ENCODE measurements around the gene KDM6B.
"Not testable (repeated sequence)": the region's sequence is repeated elsewhere in the genome, so short reads cannot be mapped to it uniquely, and the experiment has no call there.

KDM6B gene, protein sequence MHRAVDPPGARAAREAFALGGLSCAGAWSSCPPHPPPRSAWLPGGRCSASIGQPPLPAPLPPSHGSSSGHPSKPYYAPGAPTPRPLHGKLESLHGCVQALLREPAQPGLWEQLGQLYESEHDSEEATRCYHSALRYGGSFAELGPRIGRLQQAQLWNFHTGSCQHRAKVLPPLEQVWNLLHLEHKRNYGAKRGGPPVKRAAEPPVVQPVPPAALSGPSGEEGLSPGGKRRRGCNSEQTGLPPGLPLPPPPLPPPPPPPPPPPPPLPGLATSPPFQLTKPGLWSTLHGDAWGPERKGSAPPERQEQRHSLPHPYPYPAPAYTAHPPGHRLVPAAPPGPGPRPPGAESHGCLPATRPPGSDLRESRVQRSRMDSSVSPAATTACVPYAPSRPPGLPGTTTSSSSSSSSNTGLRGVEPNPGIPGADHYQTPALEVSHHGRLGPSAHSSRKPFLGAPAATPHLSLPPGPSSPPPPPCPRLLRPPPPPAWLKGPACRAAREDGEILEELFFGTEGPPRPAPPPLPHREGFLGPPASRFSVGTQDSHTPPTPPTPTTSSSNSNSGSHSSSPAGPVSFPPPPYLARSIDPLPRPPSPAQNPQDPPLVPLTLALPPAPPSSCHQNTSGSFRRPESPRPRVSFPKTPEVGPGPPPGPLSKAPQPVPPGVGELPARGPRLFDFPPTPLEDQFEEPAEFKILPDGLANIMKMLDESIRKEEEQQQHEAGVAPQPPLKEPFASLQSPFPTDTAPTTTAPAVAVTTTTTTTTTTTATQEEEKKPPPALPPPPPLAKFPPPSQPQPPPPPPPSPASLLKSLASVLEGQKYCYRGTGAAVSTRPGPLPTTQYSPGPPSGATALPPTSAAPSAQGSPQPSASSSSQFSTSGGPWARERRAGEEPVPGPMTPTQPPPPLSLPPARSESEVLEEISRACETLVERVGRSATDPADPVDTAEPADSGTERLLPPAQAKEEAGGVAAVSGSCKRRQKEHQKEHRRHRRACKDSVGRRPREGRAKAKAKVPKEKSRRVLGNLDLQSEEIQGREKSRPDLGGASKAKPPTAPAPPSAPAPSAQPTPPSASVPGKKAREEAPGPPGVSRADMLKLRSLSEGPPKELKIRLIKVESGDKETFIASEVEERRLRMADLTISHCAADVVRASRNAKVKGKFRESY (N-terminal part only)

DNA sequence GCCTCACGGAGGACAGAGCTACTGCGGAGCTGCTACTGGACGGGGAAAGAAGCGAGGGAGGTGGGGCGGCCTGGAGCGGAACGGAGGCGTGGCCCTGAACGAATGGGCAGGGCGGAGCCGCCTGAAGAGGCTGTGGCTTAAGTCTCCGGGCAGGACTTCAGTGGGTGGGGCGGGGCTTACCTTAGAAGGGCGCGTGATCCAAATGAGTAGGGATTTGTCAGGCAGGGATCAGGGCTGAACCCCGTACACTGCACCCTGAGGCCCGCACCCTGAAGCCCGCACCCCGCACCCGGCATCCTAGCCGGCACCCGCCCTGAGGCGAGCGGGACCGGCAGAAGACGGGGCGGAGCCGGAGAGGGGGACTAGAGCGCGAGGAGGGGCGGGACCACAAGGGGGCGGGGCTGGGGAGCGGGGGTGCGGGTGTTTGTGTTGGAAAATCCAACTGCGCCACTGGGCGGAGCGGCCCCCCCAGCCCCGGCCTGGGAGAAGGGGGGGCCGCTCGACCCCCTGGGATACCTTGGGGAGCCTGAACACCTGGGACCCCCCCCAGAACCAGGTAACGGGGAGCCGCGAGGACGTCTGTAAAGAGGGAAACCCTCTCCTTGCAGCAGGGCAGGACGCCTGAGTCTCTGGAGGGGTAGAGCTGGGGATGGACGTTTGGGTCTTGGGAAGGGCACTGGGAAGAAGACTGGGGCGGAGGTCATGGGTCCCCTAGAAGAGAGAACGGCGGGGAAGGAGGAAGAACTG is at the start of gene KDM6B:
KDM6B (plus strand) TSS at position 423 of the 747 bp plus-strand sequence. CDS start 11,338 bp downstream, outside the sequence.
- peak; percentile 76 for DNase-seq

DNA sequence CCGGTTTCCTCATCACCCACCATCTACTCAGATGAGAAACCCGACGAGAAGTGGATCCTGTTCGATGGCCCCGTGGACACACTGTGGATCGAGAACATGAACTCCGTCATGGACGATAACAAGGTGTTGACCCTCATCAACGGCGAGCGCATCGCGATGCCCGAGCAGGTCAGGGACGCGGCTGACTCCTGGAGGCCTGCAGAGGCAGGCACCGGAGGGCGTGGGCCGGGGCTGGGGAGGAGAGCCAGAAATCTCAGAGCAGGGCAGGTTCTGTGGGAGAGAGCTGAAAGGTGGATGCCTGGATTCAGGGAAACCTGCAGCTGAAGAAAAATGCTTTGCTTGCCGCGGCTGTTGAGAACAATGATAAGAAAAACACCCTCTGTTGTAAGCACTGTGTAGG is 47.2 kb upstream of the KDM6B start:
- no peak for DNase-seq

DNA sequence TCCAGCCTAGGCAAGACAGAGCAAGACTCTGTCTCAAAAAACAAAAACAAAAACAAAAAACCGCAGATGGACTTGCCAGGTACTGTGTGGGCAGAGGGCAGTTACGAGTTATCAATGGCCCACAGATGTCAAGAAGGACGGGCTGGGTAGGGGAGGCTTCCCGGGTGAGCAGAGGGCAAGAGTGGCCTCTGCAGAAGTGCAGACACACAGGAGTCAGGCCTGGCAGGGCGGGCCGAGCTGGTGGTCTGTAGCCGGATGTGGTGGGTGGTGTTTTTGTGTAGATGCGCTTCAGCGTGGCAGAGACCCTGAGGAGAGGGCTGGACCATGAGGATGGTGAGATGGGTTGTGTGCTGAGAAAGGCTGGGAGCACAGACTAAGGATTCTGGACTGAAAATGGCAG is 44.9 kb upstream of the KDM6B start:
- no peak for DNase-seq

DNA sequence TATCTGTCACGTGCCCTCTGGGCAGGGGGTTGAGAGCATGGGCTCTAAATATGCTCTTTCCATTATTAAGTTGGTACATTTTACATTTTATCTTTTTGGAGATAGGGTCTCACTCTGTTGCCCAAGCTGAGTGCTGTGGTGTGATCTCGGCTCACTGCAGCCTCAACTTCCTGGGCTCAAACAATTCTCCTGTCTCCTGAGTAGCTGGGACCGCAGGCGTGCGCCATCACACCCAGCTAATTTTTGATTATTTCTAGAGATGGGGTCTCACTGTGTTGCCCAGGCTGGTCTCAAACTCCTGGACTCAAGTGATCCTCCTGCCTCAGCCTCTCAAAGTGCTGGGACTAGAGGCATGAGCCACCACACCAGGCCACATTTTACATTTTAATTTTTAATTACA is 43.9 kb upstream of the KDM6B start:
- no peak for DNase-seq

DNA sequence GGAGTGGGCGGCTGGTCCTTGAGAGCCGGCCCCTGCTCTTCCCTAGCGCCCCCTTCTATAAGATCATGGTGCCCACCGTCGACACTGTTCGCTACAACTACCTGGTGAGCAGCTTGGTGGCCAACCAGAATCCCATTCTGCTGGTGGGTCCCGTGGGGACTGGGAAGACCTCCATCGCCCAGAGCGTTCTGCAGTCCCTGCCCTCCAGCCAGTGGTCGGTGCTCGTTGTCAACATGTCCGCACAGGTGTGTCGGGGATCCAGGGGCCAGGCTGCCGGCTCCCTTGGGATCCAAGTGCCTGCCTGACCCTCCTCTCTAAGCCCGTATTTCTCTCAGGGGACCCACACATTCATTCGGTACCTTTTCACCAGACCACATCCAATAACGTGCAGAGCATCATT is 41.4 kb upstream of the KDM6B start:
- no peak for DNase-seq

DNA sequence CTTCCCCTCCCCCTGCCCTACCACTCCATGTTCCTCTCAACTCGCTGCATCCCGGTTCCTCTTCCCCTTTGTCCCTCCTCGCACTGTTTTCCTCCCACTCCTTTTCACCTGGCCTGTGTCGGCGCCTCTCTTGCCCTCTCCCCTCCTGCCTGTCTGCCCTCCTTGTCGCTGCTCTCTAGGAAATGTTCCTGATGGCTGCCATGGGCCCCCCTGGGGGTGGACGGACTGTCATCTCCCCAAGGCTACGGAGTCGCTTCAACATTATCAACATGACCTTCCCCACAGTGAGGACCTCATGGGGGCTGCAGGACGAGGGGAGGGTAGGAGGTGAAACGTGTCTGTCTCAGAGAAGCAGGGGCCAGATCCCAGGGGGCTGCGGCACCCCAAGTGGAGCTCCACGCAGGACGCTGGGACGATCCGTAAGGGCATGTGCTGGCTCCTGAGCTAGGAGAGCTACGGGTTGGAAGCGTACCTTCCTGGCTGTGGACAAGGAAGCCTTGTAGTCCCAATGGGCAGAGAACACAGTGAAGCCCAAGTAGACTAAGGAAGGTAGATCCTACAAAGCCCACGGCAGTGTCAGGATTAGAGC is 39.8 kb upstream of the KDM6B start:
- DNase-seq: no peak

DNA sequence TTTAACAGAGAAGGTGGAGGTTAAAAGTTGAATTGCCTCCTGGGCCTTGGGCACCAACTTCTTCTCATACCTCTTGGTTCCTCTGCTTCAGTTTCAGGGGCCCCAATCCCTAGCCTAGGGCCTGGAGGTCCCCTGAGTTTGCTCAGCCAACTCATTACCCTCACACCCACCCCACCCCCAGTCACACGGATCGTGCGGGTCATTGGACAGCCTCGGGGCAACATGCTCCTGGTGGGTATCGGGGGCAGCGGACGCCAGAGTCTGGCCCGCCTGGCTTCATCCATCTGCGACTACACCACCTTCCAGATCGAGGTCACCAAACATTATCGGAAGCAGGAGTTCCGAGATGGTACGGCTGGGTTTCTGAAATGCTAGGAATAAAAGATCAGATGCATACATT is 36.0 kb upstream of the KDM6B start:
- no peak for DNase-seq

DNA sequence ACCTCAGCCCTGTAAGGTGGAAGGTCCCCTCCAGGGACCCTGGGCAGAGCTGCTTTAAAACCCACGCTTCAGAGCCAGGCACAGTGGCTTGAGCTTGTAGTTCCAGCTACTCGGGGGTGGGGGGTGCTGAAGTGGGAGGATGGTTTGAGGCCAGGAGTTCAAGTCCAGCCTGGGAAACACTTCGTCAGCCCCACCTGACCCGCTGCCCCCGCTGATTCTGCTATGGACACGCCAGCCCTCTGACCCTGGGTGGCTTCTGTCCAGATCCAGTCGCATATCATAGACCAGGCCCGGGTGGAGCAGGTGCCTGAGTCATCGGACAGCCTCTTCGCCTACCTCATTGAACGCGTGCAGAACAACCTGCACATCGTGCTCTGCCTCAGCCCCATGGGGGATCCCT is 35.2 kb upstream of the KDM6B start:
- DNase-seq: no peak

DNA sequence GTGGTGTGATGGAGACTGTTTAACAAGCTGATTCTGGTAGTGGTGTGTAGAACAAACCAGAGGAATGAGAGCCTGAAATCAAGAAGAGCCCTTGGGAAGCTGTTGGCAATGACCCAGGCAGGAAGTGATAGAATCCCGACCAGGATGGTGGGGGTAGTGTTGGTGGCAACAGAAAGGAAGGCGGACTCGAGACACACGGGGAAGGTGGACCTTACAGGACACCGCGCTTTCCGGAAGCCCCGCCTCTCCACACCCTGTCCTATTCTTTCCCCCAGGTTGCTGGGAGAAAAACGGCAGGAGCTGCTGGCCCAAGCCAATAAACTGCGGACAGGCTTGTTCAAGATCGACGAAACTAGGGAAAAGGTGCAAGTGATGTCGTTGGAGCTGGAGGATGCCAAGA is 30.0 kb upstream of the KDM6B start:
- DNase-seq: no peak

DNA sequence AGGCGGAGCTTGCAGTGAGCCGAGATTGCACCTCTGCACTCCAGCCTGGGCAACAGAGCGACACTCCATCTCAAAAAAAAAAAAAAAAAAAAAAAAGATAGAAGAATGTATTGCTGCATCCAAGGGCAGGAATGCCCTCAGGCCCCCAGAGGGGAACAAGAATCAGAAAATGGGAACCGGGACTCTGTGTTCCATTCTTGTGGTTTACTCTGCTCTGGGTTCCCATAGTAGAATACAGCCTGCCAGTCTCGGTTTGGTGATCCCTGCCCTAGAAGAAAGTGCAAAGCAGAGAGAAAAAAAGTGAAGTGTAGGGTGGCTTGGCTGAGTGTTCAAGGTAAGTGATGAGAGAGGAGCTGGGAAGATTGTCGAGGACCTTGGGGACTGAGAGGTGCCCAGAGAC is 27.4 kb upstream of the KDM6B start:
- DNase-seq: no peak

DNA sequence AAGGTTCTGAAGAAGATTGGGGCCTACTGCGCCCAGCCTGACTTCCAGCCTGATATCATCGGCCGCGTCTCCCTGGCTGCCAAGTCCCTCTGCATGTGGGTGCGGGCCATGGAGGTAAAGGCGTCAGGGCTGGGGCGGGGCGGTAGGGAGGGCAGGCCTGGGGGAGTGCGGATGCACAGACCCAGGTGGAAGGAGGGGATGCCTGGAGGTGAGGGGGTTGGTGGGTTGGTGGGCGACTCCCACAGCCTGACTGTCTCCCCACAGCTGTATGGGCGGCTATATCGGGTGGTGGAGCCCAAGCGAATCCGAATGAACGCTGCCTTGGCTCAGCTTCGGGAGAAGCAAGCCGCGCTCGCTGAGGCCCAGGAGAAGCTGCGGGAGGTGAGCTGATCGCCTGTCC is 26.8 kb upstream of the KDM6B start:
- DNase-seq: no peak

DNA sequence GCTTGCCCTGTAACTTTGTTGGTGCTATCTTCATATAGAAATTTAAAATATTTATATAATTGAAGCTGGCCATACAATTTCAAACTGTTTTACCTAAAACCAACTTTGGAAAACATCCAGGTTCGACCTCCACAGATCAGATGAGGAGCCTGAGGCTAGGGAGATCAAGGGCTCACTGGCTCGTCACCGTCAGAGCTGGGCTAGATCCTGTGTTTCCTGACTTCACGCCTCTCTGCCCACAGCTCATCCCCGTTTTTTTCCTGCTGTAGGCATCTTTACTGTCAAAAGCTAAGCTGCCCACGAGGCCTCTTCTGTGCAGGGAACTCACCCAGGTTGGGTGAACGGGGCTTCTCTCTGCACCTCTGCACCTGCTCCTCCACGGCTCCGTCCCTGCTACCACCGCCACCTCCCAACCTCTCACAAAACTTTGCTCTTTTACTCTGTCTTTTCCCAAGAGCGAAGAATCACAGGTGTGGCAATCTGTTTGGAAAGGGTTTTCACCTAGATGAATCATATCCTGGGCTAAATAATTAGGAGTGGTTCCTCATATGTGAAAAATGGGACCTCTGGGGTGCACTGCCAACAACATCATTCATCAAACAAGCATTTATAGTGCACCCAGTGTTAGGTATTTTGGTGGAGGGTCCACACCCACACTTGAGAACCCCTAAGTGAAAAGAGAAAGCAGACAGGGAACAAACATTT is 24.8 kb upstream of the KDM6B start:
- DNase-seq: no peak

DNA sequence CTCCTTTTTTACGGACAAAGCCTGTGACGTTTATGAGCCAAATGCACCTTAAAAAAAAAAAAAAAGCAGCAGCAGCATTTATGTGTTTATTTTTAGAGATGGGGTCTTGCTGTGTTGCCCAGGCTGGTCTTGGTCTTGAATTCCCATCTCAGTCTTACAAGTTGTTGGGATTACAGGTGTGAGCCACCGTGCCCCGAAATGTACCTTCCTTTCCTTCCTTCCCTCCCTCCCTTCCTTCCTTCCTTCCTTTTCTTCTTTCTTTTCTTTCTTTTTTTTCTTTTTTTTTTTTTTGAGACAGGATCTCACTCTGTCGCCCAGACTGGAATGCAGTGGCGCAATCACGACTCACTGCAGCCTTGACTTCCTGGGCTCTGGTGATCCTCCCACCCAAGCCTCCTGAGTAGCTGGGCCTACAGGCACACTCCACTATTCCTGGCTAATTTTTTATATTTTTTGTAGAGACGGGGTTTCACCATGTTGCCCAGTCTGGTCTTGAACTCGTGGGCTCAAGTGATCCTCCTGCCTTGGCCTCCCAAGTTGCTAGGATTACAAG is 24.1 kb upstream of the KDM6B start:
- DNase-seq: not testable (repeated sequence)

DNA sequence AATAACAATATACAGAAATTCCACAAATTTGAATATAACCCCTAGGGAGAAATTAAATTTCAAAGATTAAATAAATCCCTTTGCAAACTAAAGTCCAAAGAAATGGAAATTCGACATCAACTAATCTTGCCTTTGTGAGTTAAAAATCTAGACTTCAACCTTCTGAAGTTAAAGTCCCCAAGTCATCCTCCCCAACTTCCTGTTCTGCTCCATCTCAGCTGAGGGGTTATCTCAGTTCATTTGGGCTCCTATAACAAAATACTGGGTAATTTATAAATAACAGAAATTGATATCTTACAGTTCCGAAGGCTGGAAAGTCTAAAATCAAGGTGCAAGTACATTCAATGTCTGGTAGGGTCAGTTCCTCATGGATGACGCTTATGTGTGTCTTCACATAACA is 22.8 kb upstream of the KDM6B start:
- no peak for DNase-seq

DNA sequence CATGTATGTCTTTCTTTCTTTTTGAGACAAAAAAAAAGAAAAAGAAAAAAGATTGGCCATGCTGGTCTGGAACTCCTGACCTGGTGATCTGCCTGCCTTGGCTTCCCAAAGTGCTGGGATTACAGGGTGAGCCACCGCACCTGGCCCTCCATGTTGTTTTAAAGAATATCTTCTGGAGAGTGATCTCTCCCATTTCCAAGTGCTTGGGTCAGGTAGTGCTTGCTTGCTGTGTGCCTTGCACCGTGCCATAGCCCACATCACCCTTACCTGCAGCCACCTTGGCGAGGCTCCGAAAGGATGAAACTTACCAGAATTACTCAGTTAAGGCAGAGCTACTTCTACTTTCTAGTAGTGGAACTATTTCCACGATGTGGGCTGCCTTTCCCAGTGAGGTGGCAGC is 19.0 kb upstream of the KDM6B start:
- DNase-seq: no peak

DNA sequence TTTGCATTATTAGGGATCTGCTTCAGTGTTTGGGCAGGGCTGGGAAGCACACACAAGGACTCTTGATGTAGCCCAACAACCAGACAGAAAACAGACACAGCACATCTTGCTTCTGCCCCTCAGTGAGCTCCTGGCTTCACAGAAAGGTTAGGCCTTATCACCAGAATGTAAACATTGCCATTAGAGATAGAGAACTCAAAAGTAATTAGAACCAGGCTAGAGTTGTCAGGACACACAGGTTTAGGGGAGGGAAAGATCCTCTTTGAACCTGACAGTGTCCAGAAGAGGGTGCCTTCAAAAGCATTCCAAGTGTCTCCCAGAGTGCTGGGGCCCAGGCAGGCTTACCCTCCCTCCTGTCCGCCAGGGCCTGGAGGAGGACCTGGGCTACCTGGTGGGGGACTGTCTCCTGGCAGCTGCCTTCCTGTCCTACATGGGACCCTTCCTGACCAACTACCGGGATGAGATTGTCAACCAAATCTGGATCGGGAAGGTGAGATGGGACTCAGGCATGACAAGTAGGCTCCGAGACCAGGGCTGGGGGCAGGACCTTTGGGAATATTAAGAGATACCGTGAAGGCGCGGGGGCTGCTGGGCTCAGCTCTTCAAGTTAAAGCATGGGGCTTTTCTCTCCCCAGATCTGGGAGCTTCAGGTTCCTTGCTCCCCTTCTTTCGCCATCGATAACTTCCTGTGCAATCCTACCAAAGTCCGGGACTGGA is 16.9 kb upstream of the KDM6B start:
- no peak for DNase-seq

DNA sequence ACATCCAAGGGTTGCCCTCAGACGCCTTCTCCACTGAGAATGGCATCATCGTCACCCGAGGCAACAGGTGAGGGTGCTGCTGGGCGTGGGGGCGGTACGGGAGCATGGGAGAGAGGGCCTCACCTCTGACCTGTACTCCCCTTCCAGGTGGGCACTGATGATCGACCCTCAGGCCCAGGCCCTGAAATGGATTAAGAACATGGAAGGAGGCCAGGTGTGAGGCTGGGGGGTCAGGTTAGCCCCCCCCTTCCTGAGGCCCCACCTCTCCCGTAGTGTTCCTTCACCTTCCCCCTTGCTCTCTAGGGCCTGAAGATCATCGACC is 16.4 kb upstream of the KDM6B start:
- no peak for DNase-seq

DNA sequence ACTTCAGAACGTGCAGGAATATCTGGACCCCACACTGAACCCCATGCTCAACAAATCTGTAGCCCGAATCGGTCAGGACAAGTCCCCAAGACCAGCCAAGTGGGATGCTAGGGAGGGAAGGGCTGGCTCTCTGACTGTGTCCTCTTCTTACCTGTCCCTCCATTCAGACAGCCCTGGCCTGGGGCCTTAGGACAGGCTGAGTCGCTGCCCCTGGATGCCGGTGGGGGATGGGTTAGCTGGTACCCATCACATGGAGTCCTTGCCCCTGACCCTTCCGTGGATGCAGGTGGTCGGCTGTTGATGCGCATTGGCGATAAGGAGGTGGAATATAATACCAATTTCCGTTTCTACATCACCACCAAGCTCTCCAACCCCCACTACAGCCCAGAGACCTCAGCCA is 16.0 kb upstream of the KDM6B start:
- DNase-seq: no peak

DNA sequence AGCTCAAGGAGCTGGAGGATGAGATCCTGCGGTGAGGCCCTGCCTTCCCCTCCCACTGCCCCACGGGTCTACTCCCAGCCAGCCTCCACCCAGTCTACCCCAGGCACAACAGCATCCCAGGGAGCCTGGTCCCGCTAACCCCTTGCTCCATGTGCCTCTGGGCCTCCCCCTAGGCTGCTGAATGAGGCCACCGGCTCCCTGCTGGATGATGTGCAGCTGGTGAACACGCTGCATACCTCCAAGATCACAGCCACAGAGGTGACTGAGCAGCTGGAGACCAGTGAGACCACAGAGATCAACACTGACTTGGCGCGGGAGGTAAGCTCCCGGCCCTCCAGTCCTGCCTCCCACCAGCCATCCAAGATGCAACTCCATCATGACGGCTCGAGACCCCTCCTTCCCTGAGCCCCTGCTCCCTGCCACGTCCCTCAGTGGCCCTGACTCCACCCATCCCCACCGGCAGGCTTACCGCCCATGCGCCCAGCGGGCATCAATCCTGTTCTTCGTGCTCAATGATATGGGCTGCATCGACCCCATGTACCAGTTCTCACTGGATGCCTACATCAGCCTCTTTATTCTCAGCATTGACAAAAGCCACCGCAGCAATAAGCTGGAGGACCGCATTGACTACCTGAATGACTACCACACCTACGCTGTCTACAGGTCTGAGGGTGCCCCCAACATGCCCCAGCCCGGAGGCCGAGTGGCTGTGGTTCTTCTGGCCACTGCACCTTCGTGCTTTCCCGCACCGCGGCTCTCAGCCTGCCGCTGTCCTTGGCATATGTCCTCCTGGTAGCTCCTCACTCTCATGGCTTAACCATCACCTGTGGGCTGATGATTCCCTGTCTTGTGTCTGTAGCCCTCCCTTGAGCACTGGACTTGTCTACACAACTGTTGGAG is 15.0 kb upstream of the KDM6B start:
- DNase-seq: no peak

DNA sequence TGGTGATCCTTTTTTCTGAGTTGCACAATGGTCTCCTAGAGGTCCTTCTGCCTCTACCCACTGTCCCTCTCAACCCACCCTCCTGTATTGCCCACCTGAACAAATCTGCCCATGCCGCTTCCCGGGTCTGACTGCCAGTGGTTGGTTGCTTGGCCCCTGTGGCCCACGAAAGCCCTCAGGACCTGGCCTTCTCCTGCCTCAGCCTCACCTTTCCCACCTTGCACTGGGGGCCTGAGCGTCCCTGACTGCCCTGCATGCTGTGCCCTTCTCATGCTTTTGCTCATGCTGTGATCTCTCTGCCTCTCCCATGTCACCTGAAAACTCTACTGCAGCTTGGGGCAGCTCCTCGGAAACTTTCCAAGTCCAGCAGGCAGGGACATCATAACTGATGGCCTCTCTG is 13.8 kb upstream of the KDM6B start:
- DNase-seq: no peak

Data from 8988T (cell line).